HepG2 (cell line): ENCODE measurements around the gene SEC14L1. TPM values are rescaled to one million over a fixed set of nuclear protein-coding genes. Genes with fewer than 3 reads are reported as not detected.

Experiments used
- ATAC-seq: fragments of 200-7000 bp; cut with Tn5 transposase; 3 replicates; pipeline ENCODE4 v1.9.1; 2020; ENCODE audit warnings: mild to moderate bottlenecking, moderate library complexity
- BruUV-seq: library from RNA; stranded (reverse); fragments of 400-500 nt; replicated peaks from 2 replicates; lab custom pipeline; 2021; lab: Mats Ljungman, UMichigan
- CTCF ChIA-PET: fragments of 300-600 bp; formaldehyde crosslinking; extraction: SDS; loops from one replicate; lab custom pipeline; 2021; ENCODE audit warnings: low total read pairs, inconsistent platforms, low intra/inter-chr PET ratio; lab: Yijun Ruan, JAX
- POLR2A ChIA-PET: fragments of 350-600 bp; sonication (Branson Sonifier 250); formaldehyde crosslinking; loops from one replicate; lab custom pipeline; 2020; ENCODE audit warnings: antibody characterized with exemption, inconsistent platforms; lab: Yijun Ruan, JAX
- DNase-seq: peaks from one replicate; pipeline ENCODE4 v3.0.0-alpha.2; 2015; ENCODE audit warnings: low spot score
- FAIRE-seq: peaks from 3 replicates; lab custom pipeline; 2011; peaks lifted over from hg19 to GRCh38; lab: Jason Lieb, UNC
- H2AFZ ChIP-seq: one replicate; pipeline ENCODE4 v1.6.1; 2011; ENCODE audit warnings: low read length, inconsistent platforms
- H3K27ac ChIP-seq: fragments of 300-600 bp; 3 replicates; pipeline ENCODE4 v1.8.0; 2011; ENCODE audit warnings: mixed run types, mild to moderate bottlenecking, mixed read lengths, low read length, inconsistent platforms; ENCODE audit not compliant: insufficient read depth; ENCODE audit errors: extremely low read length
- H3K27me3 ChIP-seq, 2 experiments: fragments of 200-600 bp in 1 of 2; 2 replicates in 1 of 2; 3 replicates in 1 of 2; pipeline versions ENCODE4 v1.6.0 to v1.8.0; 2011; ENCODE audit warnings: low read length in 2 of 2, mild to moderate bottlenecking in 2 of 2, moderate library complexity in 2 of 2, inconsistent platforms in 1 of 2; ENCODE audit not compliant: insufficient read depth in 2 of 2, control insufficient read depth in 1 of 2
- H3K36me3 ChIP-seq, 2 experiments: fragments of 200-600 bp in 1 of 2; replicated peaks in 1 of 2; 2 replicates in 1 of 2; 3 replicates in 1 of 2; pipeline versions ENCODE4 v1.5.1 to v1.8.0; 2011; ENCODE audit warnings: low read length in 2 of 2, inconsistent platforms in 1 of 2; ENCODE audit not compliant: insufficient read depth in 2 of 2, control insufficient read depth in 1 of 2
- H3K4me1 ChIP-seq: 2 replicates; pipeline ENCODE4 v1.5.1; 2012; ENCODE audit warnings: low read length, inconsistent platforms; ENCODE audit not compliant: insufficient read depth
- H3K4me2 ChIP-seq: 2 replicates; pipeline ENCODE4 v1.6.0; 2011; ENCODE audit warnings: low read depth, low read length, inconsistent platforms
- H3K4me3 ChIP-seq, 3 experiments: fragments of 200-600 bp in 1 of 3; sonication (generic), shearing (Covaris generic) in 1 of 3; replicated peaks in 1 of 3; 2 replicates each; pipeline ENCODE4 v1.5.1; 2011 to 2016; ENCODE audit warnings: low read length in 3 of 3, inconsistent platforms in 2 of 3, low read depth in 2 of 3, mild to moderate bottlenecking in 2 of 3, control low read depth in 1 of 3, mixed read lengths in 1 of 3; ENCODE audit not compliant: insufficient read depth in 1 of 3
- H3K79me2 ChIP-seq: one replicate; pipeline ENCODE4 v1.6.1; 2011; ENCODE audit warnings: low read length, inconsistent platforms; ENCODE audit not compliant: insufficient read depth
- H3K9ac ChIP-seq: 2 replicates; pipeline ENCODE4 v1.6.0; 2011; ENCODE audit warnings: mild to moderate bottlenecking, low read depth, low read length, inconsistent platforms; ENCODE audit not compliant: insufficient read depth
- H3K9me3 ChIP-seq: 2 replicates; pipeline ENCODE4 v1.5.1; 2012; ENCODE audit warnings: mild to moderate bottlenecking, low read length
- H4K20me1 ChIP-seq: 2 replicates; pipeline ENCODE4 v1.6.0; 2011; ENCODE audit warnings: inconsistent platforms, mild to moderate bottlenecking, low read length, moderate library complexity; ENCODE audit not compliant: insufficient read depth
- AKAP8 ChIP-seq: sonication (generic); formaldehyde crosslinking; IDR thresholded peaks from 2 replicates; pipeline ENCODE4 v1.5.1; 2020; ENCODE audit warnings: mild to moderate bottlenecking, missing genetic modification reagents
- IRF9 ChIP-seq: sonication (generic); formaldehyde crosslinking; IDR thresholded peaks from 2 replicates; pipeline ENCODE4 v1.8.0; 2022; ENCODE audit warnings: missing genetic modification reagents, mild to moderate bottlenecking, borderline replicate concordance
- TGIF2 ChIP-seq: IDR thresholded peaks from 2 replicates; pipeline ENCODE4 v1.6.1; 2016; ENCODE audit warnings: control low read depth, missing compliant biosample characterization
- YY1 ChIP-seq: IDR thresholded peaks from 2 replicates; pipeline ENCODE4 v1.6.1; 2011; ENCODE audit warnings: low read length, low read depth, moderate library complexity, mild to moderate bottlenecking; ENCODE audit not compliant: insufficient read depth, insufficient replicate concordance
- ZNF768 ChIP-seq: sonication (generic); formaldehyde crosslinking; IDR thresholded peaks from 2 replicates; pipeline ENCODE4 v1.4.0; 2020; ENCODE audit warnings: missing genetic modification reagents
- WGBS: methylation state at CpG from one replicate; pipeline ENCODE4 v1.1.6; 2017; ENCODE audit warnings: low lambda C conversion rate; 5-methylcytosine and 5-hydroxymethylcytosine counted together
- in situ Hi-C: cut with HindIII; loops from 2 replicates; pipeline ENCODE4 v1.10.0; 2017; ENCODE audit warnings: low pct_unique_long_range_greater_than_20kb; ENCODE audit not compliant: extremely low pct_ligation_motif_present
- intact Hi-C: fragments of 100-400 bp; cut with micrococcal nuclease; formaldehyde crosslinking; loops from one replicate; pipeline ENCODE4 v1.10.0; 2022; ENCODE audit not compliant: unreplicated experiment
- polyA plus RNA-seq, 8 experiments: library from polyadenylated mRNA; depleted of rRNA in 3 of 8; stranded (reverse) in 7 of 8; unstranded in 1 of 8; fragments of >200 nt; fragmentation: Illumina TruSeq in 4 of 8; extraction: Trizol in 4 of 8; gene quantifications; 2 replicates each; pipeline versions ENCODE4 v1.2.1 to v1.2.3, GENCODE V29; 2011 to 2016; ENCODE audit warnings: low read depth in 4 of 8, missing spikeins in 1 of 8, mixed read lengths in 1 of 8; ENCODE audit not compliant: insufficient read depth in 1 of 8
- total RNA-seq, 5 experiments: library from RNA; depleted of rRNA; stranded (reverse); fragments of >200 nt; fragmentation: Illumina TruSeq; extraction: Trizol; gene quantifications; 2 replicates each; pipeline ENCODE4 v1.2.3, GENCODE V29; 2016; ENCODE audit warnings: low read depth in 1 of 5
- TF ChIP-seq, protein P1 (sequence below): sonication (generic); formaldehyde crosslinking; IDR thresholded peaks from 2 replicates; pipeline ENCODE4 v1.8.1; 2022; ENCODE audit warnings: low read depth, mild to moderate bottlenecking, missing genetic modification reagents

The SEC14L1 gene
- total and polyA plus RNA-seq, 2 of the 13 experiments (the other 11 are each of a cell fraction or from before 2014, with no cell fraction given) = 26.3 to 43.9 TPM

GRCh38 chr17:77218902-77219301 is 78.1 kb downstream of the SEC14L1 start:
- ChIA-PET CTCF (no interaction called here), POLR2A (no interaction called here)
- Histone ChIP-seq H3K4me2 (no peak overlapping the region), H3K9ac (no peak overlapping the region), H3K36me3 (peaks cover 21 to 32% of the 10 kb centered on the region in 2 experiments), H3K27me3 (no peaks in the 10 kb centered on the region), H3K4me1 (peaks cover 7% of the 10 kb centered on the region; the same call in 1 of the 2 replicates), H3K4me3 (no peak overlapping the region), H2AFZ (no peak overlapping the region), H3K79me2 (no peaks in the 10 kb centered on the region), H4K20me1 (no peaks in the 10 kb centered on the region), H3K9me3 (no peaks in the 10 kb centered on the region), H3K27ac (no peak overlapping the region)
- FAIRE-seq (no peak), DNase-seq (no peak), ATAC-seq (no peak)
- intact Hi-C loops (no loop called here), in situ Hi-C loops (no loop called here)
- WGBS = 92% methylated on average over 10 of the region's 10 CpGs
- TF ChIP-seq YY1 (no peak), ZNF768 (CRISPR knock-in tag) (0 out of 2 replicates have a peak, but pooled peaks have one; percentile 13), AKAP8 (CRISPR knock-in tag) (0 out of 2 replicates have a peak, but pooled peaks have one; percentile 32), IRF9 (CRISPR knock-in tag) (0 out of 2 replicates have a peak, but pooled peaks have one; percentile 29), TGIF2 (CRISPR knock-in tag) (no peak)
- TF ChIP-seq, protein P1, sequence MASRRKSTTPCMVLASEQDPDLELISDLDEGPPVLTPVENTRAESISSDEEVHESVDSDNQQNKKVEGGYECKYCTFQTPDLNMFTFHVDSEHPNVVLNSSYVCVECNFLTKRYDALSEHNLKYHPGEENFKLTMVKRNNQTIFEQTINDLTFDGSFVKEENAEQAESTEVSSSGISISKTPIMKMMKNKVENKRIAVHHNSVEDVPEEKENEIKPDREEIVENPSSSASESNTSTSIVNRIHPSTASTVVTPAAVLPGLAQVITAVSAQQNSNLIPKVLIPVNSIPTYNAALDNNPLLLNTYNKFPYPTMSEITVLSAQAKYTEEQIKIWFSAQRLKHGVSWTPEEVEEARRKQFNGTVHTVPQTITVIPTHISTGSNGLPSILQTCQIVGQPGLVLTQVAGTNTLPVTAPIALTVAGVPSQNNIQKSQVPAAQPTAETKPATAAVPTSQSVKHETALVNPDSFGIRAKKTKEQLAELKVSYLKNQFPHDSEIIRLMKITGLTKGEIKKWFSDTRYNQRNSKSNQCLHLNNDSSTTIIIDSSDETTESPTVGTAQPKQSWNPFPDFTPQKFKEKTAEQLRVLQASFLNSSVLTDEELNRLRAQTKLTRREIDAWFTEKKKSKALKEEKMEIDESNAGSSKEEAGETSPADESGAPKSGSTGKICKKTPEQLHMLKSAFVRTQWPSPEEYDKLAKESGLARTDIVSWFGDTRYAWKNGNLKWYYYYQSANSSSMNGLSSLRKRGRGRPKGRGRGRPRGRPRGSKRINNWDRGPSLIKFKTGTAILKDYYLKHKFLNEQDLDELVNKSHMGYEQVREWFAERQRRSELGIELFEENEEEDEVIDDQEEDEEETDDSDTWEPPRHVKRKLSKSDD = no peak
- BruUV-seq = no TSS peak
